Loucy (cell line): ENCODE measurements around the gene DGKI.

ENCODE experiments used
- H2AFZ ChIP-seq: fragments of 200-600 bp; sonication (generic); 2 replicates; pipeline ENCODE4 v1.6.0; 2016; ENCODE audit warnings: antibody characterized with exemption, mild to moderate bottlenecking, low read length, moderate library complexity
- H3F3A ChIP-seq: fragments of 200-600 bp; 2 replicates; pipeline ENCODE4 v1.6.0; 2016; ENCODE audit warnings: antibody characterized with exemption, low read depth, mild to moderate bottlenecking
- H3K27me3 ChIP-seq: fragments of 200-600 bp; sonication (generic); 2 replicates; pipeline ENCODE4 v1.6.1; 2014; ENCODE audit warnings: low read length, mild to moderate bottlenecking; ENCODE audit not compliant: insufficient read depth, poor library complexity, severe bottlenecking
- H3K36me3 ChIP-seq: fragments of 200-600 bp; sonication (generic); 2 replicates; pipeline ENCODE4 v1.6.1; 2016; ENCODE audit warnings: low read length; ENCODE audit not compliant: insufficient read depth
- H3K4me1 ChIP-seq: fragments of 200-600 bp; sonication (generic); 2 replicates; pipeline ENCODE4 v1.5.1; 2014; ENCODE audit warnings: low read length, mild to moderate bottlenecking; ENCODE audit not compliant: insufficient read depth, poor library complexity, severe bottlenecking
- H3K4me2 ChIP-seq: fragments of 200-600 bp; sonication (generic); 2 replicates; pipeline ENCODE4 v1.6.0; 2014; ENCODE audit warnings: antibody characterized with exemption, low read length, low read depth, mild to moderate bottlenecking; ENCODE audit not compliant: poor library complexity, severe bottlenecking
- H3K4me3 ChIP-seq: fragments of 200-600 bp; sonication (generic); 2 replicates; pipeline ENCODE4 v1.5.1; 2014; ENCODE audit warnings: low read length, mild to moderate bottlenecking, mixed read lengths; ENCODE audit not compliant: poor library complexity, severe bottlenecking
- H3K79me2 ChIP-seq: fragments of 200-600 bp; sonication (generic); 2 replicates; pipeline ENCODE4 v1.6.1; 2014; ENCODE audit warnings: low read length; ENCODE audit not compliant: insufficient read depth
- H3K9ac ChIP-seq: fragments of 200-600 bp; sonication (generic); 2 replicates; pipeline ENCODE4 v1.6.0; 2014; ENCODE audit warnings: mild to moderate bottlenecking, low read depth, low read length, moderate library complexity; ENCODE audit not compliant: poor library complexity, severe bottlenecking
- H3K9me2 ChIP-seq: fragments of 200-600 bp; sonication (generic); replicated peaks from 2 replicates; pipeline ENCODE4 v1.6.1; 2016; ENCODE audit warnings: low read depth, low read length, mixed read lengths
- H3K9me3 ChIP-seq: fragments of 200-600 bp; sonication (generic); 2 replicates; pipeline ENCODE4 v1.6.1; 2014; ENCODE audit warnings: mild to moderate bottlenecking, antibody characterized with exemption, low read length, low read depth; ENCODE audit not compliant: insufficient read depth
- H4K20me1 ChIP-seq: fragments of 200-600 bp; sonication (generic); 2 replicates; pipeline ENCODE4 v1.6.0; 2014; ENCODE audit warnings: antibody characterized with exemption, low read length, mild to moderate bottlenecking; ENCODE audit not compliant: insufficient read depth, poor library complexity, severe bottlenecking
- EZH2phosphoT487 ChIP-seq: fragments of 200-600 bp; IDR thresholded peaks from 2 replicates; pipeline ENCODE4 v1.6.1; 2018; ENCODE audit warnings: antibody characterized with exemption, mild to moderate bottlenecking, moderate library complexity, borderline replicate concordance
- TF ChIP-seq, protein P1 (sequence below): fragments of 200-600 bp; sonication (generic); conservative IDR thresholded peaks from 2 replicates; pipeline ENCODE4 v1.5.1; 2014; ENCODE audit warnings: mild to moderate bottlenecking, antibody characterized with exemption, low read length

DGKI gene

DNA sequence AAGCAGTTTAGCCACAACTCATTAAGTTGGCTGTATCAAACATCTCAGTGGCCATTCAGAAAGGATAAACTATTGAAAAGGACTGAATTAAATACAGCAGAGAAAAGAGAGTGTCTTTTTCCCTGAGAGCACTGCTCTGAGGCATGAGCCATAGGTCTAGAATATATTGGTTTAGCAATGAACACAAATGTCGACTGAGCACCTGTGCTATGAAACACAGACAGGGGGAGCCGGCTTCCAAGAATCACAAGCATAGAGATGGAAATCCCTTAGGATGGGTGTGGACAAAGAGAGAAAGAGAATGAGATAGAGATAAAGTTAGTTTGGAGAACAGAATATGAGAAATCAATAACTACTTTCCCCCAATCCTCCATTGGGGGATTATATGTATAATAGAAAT lies 54.8 kb downstream of the DGKI start:
- H2AFZ ChIP-seq = no peak overlapping the region
- no peak overlapping the region for H3K4me2 ChIP-seq
- H3K36me3 ChIP-seq = no peaks in the 10 kb centered on the region
- no peak for TF ChIP-seq EZH2phosphoT487
- TF ChIP-seq, protein P1, sequence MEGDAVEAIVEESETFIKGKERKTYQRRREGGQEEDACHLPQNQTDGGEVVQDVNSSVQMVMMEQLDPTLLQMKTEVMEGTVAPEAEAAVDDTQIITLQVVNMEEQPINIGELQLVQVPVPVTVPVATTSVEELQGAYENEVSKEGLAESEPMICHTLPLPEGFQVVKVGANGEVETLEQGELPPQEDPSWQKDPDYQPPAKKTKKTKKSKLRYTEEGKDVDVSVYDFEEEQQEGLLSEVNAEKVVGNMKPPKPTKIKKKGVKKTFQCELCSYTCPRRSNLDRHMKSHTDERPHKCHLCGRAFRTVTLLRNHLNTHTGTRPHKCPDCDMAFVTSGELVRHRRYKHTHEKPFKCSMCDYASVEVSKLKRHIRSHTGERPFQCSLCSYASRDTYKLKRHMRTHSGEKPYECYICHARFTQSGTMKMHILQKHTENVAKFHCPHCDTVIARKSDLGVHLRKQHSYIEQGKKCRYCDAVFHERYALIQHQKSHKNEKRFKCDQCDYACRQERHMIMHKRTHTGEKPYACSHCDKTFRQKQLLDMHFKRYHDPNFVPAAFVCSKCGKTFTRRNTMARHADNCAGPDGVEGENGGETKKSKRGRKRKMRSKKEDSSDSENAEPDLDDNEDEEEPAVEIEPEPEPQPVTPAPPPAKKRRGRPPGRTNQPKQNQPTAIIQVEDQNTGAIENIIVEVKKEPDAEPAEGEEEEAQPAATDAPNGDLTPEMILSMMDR = no peak
- H3K9ac ChIP-seq = no peak overlapping the region
- H3K27me3 ChIP-seq = no peaks in the 10 kb centered on the region
- no peaks in the 10 kb centered on the region for H3K9me3 ChIP-seq
- no peaks in the 10 kb centered on the region for H3F3A ChIP-seq
- no peaks in the 10 kb centered on the region for H3K79me2 ChIP-seq
- no peaks in the 10 kb centered on the region for H3K4me1 ChIP-seq
- no peak overlapping the region for H3K4me3 ChIP-seq
- H3K9me2 ChIP-seq = no peaks in the 10 kb centered on the region
- no peaks in the 10 kb centered on the region for H4K20me1 ChIP-seq

DNA sequence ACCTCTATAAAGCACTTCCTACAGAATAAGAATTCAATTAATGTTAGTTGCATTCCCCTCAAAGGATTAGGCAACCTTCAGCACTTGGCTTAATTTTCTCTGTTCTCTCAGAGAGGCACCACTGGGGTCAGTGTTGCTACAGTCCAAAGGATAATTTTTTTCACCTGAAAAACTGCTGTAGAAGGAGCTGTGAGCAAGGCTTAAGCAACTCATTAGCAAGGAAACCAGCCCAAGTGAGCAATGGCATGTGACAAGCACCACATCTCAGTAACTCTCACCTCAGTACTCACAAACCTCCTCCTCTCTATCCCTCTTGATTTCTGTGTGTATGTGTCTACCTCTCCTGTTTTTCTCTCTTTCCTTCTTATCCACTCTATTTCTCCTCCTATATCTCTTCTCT lies 55.9 kb downstream of the DGKI start:
- H3K9ac ChIP-seq = no peak overlapping the region
- no peaks in the 10 kb centered on the region for H3K4me1 ChIP-seq
- H3K36me3 ChIP-seq = no peaks in the 10 kb centered on the region
- no peaks in the 10 kb centered on the region for H3K9me2 ChIP-seq
- no peak overlapping the region for H3K4me3 ChIP-seq
- H4K20me1 ChIP-seq = no peaks in the 10 kb centered on the region
- H3K27me3 ChIP-seq = no peaks in the 10 kb centered on the region
- H2AFZ ChIP-seq = no peak overlapping the region
- H3F3A ChIP-seq = no peaks in the 10 kb centered on the region
- no peak for TF ChIP-seq EZH2phosphoT487
- TF ChIP-seq, protein P1 = no peak
- H3K9me3 ChIP-seq = no peaks in the 10 kb centered on the region
- no peak overlapping the region for H3K4me2 ChIP-seq
- H3K79me2 ChIP-seq = no peaks in the 10 kb centered on the region

DNA sequence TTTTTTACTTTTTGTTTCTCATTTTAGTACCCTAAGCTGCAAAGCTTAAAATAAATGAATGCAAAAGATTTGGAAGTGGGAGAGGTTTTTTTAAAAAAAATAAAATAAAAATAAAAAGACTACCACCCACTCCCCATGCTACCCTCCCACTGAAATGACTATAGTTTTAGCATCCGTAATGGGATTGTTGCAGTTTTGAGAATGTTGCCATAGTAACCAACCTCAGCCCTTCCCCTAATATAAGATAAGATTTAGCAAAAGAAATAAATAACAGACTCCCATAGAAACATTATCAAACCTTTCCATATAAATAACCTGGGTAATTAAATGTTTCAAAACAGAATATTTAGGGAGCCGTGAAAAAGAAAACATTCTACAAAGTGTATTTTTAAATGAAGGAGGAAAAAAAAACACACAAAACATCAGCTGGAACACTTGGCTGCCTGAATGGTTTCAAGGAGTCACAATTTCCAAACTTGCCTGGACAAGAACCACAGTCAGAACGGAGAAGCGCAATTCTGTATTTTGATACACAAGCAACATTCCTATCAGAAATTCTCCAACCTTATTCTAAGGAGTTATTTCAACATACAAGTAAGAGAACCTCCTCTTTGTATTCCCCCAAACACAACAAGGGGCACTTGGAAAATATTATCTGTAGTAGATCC lies 57.4 kb downstream of the DGKI start:
- Histone ChIP-seq H4K20me1 (no peaks in the 10 kb centered on the region), H2AFZ (no peak overlapping the region), H3K4me1 (no peaks in the 10 kb centered on the region), H3K4me3 (no peak overlapping the region), H3K79me2 (no peaks in the 10 kb centered on the region), H3K27me3 (no peaks in the 10 kb centered on the region), H3K9me3 (no peaks in the 10 kb centered on the region), H3F3A (no peaks in the 10 kb centered on the region), H3K36me3 (no peaks in the 10 kb centered on the region), H3K4me2 (no peak overlapping the region), H3K9ac (no peak overlapping the region), H3K9me2 (no peaks in the 10 kb centered on the region)
- TF ChIP-seq, protein P1 = no peak
- no peak for TF ChIP-seq EZH2phosphoT487
